ENCODE data around the gene KRTAP10-4.

Gene KRTAP10-4

DNA sequence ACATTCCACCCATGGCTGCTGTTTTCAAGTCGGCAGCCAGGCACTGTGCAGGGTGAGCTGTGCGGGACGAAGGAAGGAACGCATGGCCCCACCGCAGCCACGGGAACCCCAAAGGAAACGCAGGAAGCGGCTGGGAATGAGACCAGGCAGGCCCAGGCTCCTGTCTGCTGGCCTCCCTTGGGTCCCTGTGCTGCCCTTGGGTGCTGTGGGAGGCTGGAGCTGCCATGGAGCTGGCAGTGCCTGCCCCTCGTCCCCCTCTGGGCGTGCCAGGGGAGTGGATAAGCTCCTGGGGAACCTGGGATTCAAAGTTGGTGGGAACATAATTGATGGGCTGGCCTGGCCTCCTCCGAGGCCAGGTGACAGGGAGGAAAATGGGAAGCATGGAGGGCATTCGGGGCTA, 5.3 kb upstream of the KRTAP10-4 start:
- no peaks in the 10 kb centered on the region for H3K36me3 ChIP-seq (ENCODE audit: insufficient read depth, low read length)
- H3K9me3 ChIP-seq (replicated peaks; ENCODE audit: low read length): peaks cover 3% of the 10 kb centered on the region
- H3K4me1 ChIP-seq (ENCODE audit: control insufficient read depth, insufficient read depth, low read length): no peaks in the 10 kb centered on the region
- no peak overlapping the region for H3K9ac ChIP-seq (ENCODE audit: low read depth, low read length)
- H3K4me2 ChIP-seq (ENCODE audit: low read length): no peak overlapping the region
- H3K27me3 ChIP-seq (ENCODE audit: control insufficient read depth, insufficient read depth, low read length): peaks cover 25% of the 10 kb centered on the region
- no peak overlapping the region for H3K4me3 ChIP-seq (ENCODE audit: low read length)

DNA sequence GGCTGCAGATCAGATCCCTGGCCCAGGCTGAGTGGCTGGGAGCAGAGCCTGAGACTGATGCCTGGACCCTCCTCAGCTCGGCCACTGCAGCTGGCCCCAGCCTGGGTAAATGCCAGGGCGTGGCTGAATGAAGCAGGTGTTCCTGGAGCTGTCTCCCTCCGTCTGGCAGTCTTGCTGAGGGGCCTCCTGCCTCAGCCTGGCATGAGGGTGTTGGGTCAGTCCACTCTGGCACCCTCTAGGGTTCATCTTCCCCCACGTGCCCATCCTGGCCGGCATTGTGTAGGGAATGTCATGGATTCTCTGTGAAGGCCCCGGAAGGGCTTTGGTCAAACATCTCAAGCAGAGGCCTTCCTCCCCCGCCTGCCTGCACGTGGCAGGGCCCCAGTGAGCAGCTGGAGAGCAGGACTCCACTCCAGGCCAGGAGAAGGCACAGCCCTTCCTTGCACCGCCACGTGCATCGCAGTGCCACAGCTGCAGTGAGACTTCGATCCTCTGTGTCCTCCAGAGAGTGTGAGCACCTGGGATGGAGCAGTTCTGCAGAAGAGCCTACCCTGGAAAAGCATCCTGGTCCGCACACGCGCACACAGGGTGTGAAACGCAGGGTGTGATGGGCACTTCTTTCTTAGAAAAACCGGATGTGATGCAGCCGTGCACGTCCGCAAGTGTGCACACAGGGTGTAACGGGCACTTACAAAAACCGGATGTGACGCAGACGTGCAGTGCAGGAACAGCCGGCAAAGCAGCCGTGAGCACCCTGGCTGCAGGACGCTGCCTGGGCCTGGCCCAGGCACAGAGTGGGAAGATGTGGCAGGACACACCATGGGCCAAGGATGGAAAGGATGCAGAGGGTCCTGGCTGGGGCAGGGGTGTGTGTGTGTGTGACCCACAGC, 4.6 kb upstream of the KRTAP10-4 start:
- Histone ChIP-seq H3K4me1 (ENCODE audit: control insufficient read depth, insufficient read depth, low read length) (no peaks in the 10 kb centered on the region), H3K9me3 (replicated peaks; ENCODE audit: low read length) (peaks cover 3% of the 10 kb centered on the region), H3K4me3 (ENCODE audit: low read length) (no peak overlapping the region), H3K27me3 (ENCODE audit: control insufficient read depth, insufficient read depth, low read length) (peaks cover 24% of the 10 kb centered on the region), H3K9ac (ENCODE audit: low read depth, low read length) (no peak overlapping the region), H3K36me3 (ENCODE audit: insufficient read depth, low read length) (no peaks in the 10 kb centered on the region), H3K4me2 (ENCODE audit: low read length) (no peak overlapping the region)

DNA sequence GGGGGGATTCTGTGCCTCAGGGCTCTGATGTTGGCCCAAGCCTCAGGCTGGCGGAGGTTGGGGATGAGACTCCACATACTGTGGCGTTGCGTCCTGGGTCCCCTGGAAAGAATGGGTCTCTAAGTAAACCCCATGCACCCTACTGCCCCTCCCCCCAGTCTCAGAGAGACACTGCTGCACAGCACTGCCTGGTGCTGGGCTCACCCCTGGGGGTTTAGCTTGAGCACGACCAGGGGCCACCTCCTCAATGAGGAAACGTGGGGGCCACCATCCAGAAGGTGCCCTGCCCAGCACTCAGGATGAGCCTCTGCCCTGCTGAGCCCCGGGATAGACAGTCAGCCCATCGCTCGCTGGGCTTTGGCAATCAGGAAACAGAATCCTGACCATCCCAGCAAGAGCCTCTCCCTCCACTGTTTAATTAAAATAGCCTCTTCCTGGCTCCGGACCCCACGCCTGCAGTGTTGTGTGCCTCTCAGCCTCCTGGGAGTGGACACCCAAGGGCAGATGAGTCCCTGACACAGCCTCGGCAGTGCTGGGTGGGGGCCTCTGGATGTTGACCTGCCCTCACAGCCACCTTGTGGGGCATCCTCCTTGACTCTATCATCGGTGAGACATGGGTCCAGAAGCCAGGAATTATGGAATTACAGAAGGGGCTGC, 3.5 kb upstream of the KRTAP10-4 start:
- Histone ChIP-seq H3K4me1 (ENCODE audit: control insufficient read depth, insufficient read depth, low read length) (no peaks in the 10 kb centered on the region), H3K4me2 (ENCODE audit: low read length) (no peak overlapping the region), H3K4me3 (ENCODE audit: low read length) (no peak overlapping the region), H3K27me3 (ENCODE audit: control insufficient read depth, insufficient read depth, low read length) (peaks cover 25% of the 10 kb centered on the region), H3K9me3 (replicated peaks; ENCODE audit: low read length) (peaks cover 3% of the 10 kb centered on the region), H3K9ac (ENCODE audit: low read depth, low read length) (no peak overlapping the region), H3K36me3 (ENCODE audit: insufficient read depth, low read length) (no peaks in the 10 kb centered on the region)

DNA sequence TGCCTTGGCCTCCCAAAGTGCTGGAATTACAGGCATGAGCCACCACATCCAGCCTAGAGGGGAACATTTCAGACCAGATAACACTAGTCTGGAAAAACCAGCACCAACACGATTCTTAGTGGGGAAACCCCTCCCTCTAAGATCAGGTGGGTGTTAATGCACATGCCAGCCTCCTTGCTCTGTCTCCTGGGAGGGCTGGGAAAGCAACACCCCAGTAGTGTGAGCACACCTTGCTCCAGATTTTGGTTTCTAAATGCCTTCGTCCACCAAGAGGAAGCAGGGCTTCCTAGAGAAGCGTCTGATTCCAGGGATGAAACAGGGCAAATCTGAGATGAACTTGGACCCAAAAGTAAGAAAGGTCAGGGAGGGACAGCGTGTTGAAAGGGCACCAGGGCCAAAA, 2.2 kb upstream of the KRTAP10-4 start:
- no peak overlapping the region for H3K9ac ChIP-seq (ENCODE audit: low read depth, low read length)
- no peak overlapping the region for H3K4me2 ChIP-seq (ENCODE audit: low read length)
- H3K4me3 ChIP-seq (ENCODE audit: low read length): no peak overlapping the region
- no peaks in the 10 kb centered on the region for H3K36me3 ChIP-seq (ENCODE audit: insufficient read depth, low read length)
- H3K9me3 ChIP-seq (replicated peaks; ENCODE audit: low read length): peaks cover 3% of the 10 kb centered on the region
- H3K4me1 ChIP-seq (ENCODE audit: control insufficient read depth, insufficient read depth, low read length): no peaks in the 10 kb centered on the region
- H3K27me3 ChIP-seq (ENCODE audit: control insufficient read depth, insufficient read depth, low read length): peaks cover 28% of the 10 kb centered on the region

DNA sequence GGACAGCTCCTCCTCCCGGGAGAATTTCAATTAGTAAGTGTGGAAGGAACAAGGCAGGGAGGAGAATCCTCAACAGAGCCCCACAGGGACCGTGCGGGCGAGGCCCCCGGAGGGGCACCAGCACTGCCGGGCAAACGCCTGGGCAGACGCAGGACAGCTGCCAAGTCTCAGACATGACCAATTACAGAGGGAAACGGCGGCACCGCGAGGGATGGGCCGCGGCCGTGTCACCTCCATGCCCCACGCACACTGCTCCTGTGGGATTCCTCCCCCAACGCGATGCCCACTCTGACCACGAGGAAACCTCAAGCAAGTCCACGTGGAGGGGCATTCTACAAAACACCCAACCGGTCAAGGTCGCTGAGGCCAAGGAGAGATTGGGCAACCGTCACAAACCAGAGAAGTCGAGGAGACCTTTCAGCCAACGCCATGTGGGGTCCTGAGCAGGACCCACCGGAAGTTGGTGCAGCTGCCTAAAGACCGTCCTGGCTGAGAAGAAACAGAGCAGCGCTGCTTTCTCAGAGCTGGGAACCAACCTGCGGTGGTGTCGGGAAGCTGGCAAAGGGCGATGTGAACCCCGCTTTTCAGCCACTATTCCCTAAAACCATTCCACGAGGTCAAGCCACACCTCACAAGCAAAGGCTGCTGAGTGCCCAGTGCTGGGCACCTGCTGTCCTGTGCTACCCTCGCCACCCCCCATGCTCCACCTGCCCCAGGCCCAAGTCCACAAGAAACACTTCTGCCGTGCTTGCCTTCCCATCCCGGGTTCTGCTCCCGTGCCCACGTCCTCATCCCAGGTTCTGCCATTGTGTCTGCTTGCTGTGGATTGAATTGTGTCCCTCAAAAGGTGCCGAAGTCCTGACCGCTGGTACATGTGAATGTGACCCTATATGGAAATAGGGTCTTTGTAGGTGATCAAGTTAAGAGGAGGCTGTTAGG, 1.4 kb upstream of the KRTAP10-4 start:
- Histone ChIP-seq H3K4me2 (ENCODE audit: low read length) (no peak overlapping the region), H3K27me3 (ENCODE audit: control insufficient read depth, insufficient read depth, low read length) (peaks cover 28% of the 10 kb centered on the region), H3K36me3 (ENCODE audit: insufficient read depth, low read length) (no peaks in the 10 kb centered on the region), H3K4me3 (ENCODE audit: low read length) (no peak overlapping the region), H3K9ac (ENCODE audit: low read depth, low read length) (no peak overlapping the region), H3K4me1 (ENCODE audit: control insufficient read depth, insufficient read depth, low read length) (no peaks in the 10 kb centered on the region), H3K9me3 (replicated peaks; ENCODE audit: low read length) (peaks cover 3% of the 10 kb centered on the region)

DNA sequence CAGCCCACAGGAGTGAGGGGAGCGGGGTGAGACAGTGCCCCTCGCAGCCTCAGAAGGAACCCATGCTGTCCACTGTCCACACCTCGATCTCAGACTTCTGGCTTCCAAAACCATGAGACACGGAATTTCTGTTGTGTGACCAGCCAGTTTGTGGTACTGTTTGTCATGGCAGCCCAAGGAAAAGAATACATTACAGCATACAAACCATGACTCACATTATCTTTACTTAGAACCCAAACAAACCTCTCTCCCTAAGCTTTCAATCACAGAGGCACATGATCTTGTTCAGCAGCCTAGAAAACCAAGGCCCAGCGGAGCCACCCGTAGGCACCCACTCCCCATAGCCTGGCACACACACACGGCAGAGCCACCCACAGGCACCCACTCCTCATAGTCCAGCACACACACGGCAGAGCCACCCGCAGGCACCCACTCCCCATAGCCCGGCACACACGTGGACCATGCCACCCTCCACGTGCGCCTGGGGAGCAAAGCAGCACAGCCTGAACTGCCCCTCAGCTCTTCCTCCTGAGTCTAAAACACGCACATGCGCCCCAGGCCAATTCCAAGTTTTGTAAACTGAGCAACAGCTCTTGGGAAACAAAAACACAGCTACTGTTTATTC, 458 bp upstream of the KRTAP10-4 start:
- Histone ChIP-seq H3K4me1 (ENCODE audit: control insufficient read depth, insufficient read depth, low read length) (no peaks in the 10 kb centered on the region), H3K9me3 (replicated peaks; ENCODE audit: low read length) (peaks cover 3% of the 10 kb centered on the region), H3K4me3 (ENCODE audit: low read length) (no peak overlapping the region), H3K36me3 (ENCODE audit: insufficient read depth, low read length) (no peaks in the 10 kb centered on the region), H3K4me2 (ENCODE audit: low read length) (no peak overlapping the region), H3K9ac (ENCODE audit: low read depth, low read length) (no peak overlapping the region), H3K27me3 (ENCODE audit: control insufficient read depth, insufficient read depth, low read length) (peaks cover 24% of the 10 kb centered on the region)

DNA sequence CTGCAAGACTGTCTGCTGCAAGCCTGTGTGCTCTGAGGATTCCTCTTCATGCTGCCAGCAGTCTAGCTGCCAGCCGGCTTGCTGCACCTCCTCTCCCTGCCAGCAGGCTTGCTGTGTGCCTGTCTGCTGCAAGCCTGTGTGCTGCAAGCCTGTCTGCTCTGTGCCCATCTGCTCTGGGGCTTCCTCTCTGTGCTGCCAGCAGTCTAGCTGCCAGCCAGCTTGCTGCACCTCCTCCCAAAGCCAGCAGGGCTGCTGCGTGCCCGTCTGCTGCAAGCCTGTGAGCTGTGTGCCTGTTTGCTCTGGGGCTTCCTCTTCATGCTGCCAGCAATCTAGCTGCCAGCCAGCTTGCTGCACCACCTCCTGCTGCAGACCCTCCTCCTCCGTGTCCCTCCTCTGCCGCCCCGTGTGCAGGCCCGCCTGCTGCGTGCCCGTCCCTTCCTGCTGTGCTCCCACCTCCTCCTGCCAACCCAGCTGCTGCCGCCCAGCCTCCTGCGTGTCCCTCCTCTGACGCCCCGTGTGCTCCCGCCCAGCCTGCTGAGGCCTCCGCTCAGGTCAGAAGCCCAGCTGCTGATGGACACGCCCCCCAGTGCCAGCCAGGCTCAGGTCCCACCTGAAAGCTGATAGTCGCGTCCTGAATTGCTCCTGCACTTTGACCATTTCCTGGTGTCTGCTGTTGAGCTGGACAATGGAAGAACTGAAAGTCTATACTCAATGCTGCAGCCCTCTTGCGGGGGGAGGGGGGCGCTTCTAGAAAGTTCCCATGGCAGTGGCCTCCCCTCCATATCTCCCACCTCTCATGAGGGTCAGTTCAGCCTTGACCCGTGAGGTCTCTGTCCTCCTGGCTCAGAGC, 1.2 kb downstream of the KRTAP10-4 start:
- H3K4me2 ChIP-seq (ENCODE audit: low read length): no peak overlapping the region
- H3K4me3 ChIP-seq (ENCODE audit: low read length): no peak overlapping the region
- peaks cover 24% of the 10 kb centered on the region for H3K27me3 ChIP-seq (ENCODE audit: control insufficient read depth, insufficient read depth, low read length)
- peaks cover 3% of the 10 kb centered on the region for H3K9me3 ChIP-seq (replicated peaks; ENCODE audit: low read length)
- H3K9ac ChIP-seq (ENCODE audit: low read depth, low read length): no peak overlapping the region
- H3K4me1 ChIP-seq (ENCODE audit: control insufficient read depth, insufficient read depth, low read length): no peaks in the 10 kb centered on the region
- H3K36me3 ChIP-seq (ENCODE audit: insufficient read depth, low read length): no peaks in the 10 kb centered on the region

DNA sequence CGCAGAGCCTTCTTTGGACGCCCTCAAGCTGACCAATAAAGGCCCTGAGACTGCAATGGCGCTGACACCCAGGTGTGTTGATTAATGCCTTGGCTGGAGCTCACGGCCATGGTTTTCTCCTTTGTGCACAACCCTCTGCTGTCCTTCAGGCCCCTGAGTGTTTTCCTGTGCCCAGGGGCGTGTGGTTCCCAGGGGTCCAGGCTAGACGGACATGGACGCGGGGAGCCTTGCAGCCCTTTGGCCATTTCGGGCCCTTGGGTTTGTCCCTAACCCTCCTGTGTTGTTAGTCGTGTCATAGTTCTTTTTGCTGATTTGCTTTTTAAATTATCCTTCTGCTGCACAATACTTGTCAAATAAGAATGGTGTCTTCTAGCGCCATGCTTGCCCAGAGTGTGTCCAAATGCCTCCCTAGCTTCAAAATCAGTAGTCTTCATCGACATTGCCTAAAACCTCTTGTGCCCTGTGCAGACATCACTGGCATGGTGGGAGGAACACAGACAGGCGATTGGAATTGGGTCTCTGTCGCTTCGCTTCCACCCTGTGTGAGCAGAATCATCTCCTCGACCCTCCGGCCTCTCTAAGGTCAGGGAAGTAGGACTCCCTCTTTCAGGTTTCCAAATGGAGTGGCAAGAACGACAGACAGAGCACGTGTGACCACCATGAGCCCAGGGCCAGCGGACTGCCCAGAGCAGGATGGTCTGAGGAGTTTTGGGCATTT, 1.9 kb downstream of the KRTAP10-4 start:
- Histone ChIP-seq H3K4me1 (ENCODE audit: control insufficient read depth, insufficient read depth, low read length) (no peaks in the 10 kb centered on the region), H3K9me3 (replicated peaks; ENCODE audit: low read length) (peaks cover 3% of the 10 kb centered on the region), H3K4me3 (ENCODE audit: low read length) (no peak overlapping the region), H3K4me2 (ENCODE audit: low read length) (no peak overlapping the region), H3K36me3 (ENCODE audit: insufficient read depth, low read length) (no peaks in the 10 kb centered on the region), H3K27me3 (ENCODE audit: control insufficient read depth, insufficient read depth, low read length) (peaks cover 27% of the 10 kb centered on the region), H3K9ac (ENCODE audit: low read depth, low read length) (no peak overlapping the region)

DNA sequence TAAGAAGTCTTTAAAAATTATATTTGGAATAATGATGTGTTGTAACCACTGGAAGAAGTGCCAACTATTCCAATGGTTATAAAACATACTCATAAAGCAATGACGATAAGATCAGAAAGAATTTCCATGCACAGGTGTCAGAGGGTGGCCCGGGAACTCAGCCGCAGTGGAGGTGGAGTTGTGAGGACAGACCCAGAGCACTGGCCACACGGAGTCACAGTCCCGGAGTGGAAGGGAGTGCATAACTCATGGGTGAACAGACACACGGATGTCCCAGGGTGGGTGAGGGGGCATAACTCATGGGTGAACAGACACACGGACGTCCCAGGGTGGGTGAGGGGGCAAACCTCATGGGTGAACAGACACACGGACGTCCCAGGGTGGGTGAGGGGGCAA, 2.5 kb downstream of the KRTAP10-4 start:
- Histone ChIP-seq H3K9me3 (replicated peaks; ENCODE audit: low read length) (peaks cover 3% of the 10 kb centered on the region), H3K36me3 (ENCODE audit: insufficient read depth, low read length) (no peaks in the 10 kb centered on the region)

More for the DNA sequence above, 2.5 kb downstream of the KRTAP10-4 start:
- H3K9ac ChIP-seq (ENCODE audit: low read depth, low read length): no peak overlapping the region
- no peaks in the 10 kb centered on the region for H3K4me1 ChIP-seq (ENCODE audit: control insufficient read depth, insufficient read depth, low read length)
- H3K4me2 ChIP-seq (ENCODE audit: low read length): no peak overlapping the region
- no peak overlapping the region for H3K4me3 ChIP-seq (ENCODE audit: low read length)
- H3K27me3 ChIP-seq (ENCODE audit: control insufficient read depth, insufficient read depth, low read length): peaks cover 27% of the 10 kb centered on the region

Data from skeletal muscle satellite cell (primary cell).